ENCODE measurements around the gene CNPY1. TPM values are rescaled to one million over a fixed set of nuclear protein-coding genes. Genes with fewer than 3 reads are reported as not detected.

The CNPY1 gene
- total RNA-seq, 1 donor from 2014 or later, result not detected

- no peak for ATAC-seq
These were observed 12.6 kb upstream of the CNPY1 start for GRCh38 chr7:155558961-155559360.

GRCh38 chr7:155558351-155558750, 12.0 kb upstream of the CNPY1 start:
- ATAC-seq, result no peak

GRCh38 chr7:155557778-155558177, 11.4 kb upstream of the CNPY1 start:
- ATAC-seq, result no peak

DNA sequence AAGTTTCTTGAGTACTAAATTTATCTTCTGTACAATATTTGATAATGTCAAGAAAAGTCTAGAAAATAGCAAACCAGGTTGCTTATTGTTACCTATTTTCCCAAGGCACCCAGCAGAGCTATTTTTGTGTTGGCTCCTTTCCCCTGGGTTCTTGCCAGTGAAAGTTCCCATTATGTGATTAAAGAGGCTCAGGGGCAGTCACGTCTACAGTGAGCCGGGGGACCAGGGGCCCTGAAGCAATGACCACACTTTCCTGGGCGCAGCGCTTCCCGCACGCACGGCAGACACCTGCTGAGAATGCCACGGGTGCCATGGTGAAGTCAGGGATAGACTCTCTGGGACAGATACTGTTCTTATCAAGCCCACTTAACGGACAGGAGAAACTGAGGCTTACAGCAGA, 10.4 kb upstream of the CNPY1 start:
- ATAC-seq, result no peak

- no peak for ATAC-seq
These were observed 8.8 kb upstream of the CNPY1 start for GRCh38 chr7:155555116-155555695.

- no peak for ATAC-seq
These were observed 7.5 kb upstream of the CNPY1 start for GRCh38 chr7:155553871-155554270.

DNA sequence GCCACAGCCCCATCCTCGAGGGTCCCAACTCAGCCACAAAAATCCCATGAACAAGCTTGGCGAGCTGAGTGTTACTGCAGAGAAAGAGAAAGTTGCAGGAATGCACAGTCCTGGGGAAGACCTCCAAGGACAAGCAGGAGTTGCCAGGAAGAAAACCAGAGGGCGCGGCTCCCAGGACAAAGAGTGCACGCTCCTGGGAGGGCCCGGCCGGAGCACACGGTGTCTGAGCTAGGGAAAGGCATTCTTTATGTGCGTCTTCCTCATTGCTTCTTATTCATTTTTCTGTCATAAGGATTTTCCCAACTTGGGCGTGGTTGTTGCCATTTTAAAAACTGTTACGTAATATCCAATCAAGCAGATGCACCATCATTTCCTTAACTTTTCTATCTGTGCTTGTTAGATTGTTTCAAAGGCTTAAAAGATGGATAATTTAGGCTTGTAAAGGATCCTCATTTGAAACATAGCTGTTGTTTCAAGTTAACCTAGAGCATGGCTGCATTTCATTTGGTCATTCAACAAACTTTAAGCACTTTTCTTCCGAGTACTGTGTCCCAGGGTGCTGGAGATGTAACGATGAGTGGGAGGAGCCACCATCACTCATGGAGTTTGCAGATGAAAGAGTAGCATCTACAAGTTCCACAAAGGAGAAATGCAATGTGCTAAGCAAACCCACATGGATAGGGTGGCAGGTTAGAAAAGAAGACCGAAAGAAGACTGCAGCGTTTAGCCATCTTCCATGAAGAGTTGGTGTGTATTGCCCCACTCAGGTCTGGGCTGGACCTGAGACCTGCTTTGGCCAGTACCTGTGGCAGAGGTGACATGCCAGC, 5.6 kb upstream of the CNPY1 start:
- peak; percentile 68 for ATAC-seq

DNA sequence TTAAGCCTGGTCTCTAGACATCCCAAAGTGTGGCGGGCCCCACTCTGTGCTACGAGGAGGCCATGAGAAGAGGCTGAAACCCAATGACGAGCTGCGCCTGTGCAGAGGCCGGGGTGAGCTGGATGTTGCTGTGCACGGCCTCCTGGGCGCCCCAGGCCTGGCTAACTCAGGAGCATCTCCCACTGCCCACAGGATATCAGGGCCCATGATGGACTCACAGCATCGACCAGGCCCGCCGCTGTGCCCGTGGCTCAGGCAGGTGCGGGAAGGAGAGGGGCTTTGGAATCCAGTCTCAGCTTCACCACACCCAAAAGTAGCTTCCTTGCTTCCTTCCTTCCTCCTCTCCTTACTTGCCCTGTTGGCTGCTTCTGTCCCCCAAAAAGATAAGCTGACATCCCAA, 4.6 kb upstream of the CNPY1 start:
- ATAC-seq, result no peak

DNA sequence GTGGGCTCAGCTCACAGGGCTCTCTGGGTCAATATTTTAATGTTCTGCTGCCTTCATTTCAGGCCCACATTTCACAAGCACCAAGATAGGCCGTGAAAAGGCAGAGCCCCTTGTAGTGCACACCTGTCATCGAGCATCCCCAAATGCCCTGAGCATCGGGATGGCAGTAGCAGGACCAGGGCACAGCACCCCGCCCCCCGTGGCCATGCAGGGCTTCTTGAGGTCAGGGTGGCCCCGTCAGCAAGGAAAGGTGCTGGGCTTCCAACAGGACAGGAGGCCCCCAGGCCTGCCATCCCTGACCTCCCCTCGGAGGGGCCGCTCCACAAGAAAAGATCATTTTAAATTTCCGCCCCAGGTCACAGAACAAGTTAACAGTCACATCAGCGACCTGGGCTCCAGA, 2.9 kb upstream of the CNPY1 start:
- no peak for ATAC-seq

GRCh38 chr7:155547161-155547791, 917 bp upstream of the CNPY1 start:
- ATAC-seq, result no peak

DNA sequence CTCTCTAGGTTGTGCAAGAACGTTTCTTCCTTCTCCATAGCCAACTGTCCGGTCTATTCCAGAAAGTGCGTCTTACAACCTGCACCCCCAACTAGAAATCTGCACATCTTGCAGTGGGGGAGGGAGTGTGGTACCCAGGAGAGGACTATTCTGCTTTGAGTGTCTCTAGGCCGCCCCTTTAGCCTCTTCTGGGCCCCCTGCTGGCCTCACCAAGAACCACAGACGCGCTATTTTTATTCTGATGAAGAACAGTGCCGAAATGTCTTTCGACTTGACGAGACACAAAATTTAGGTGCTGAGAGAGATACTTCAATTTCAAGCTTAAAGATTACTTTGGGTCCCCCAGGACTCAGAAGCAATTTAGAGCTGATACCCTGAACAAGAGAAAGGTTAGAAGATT, 1.0 kb downstream of the CNPY1 start:
- no peak for ATAC-seq

- no peak for ATAC-seq
These were observed 1.9 kb downstream of the CNPY1 start for GRCh38 chr7:155544485-155544884.

- ATAC-seq, result no peak
These were observed 2.4 kb downstream of the CNPY1 start for GRCh38 chr7:155543926-155544325.

DNA sequence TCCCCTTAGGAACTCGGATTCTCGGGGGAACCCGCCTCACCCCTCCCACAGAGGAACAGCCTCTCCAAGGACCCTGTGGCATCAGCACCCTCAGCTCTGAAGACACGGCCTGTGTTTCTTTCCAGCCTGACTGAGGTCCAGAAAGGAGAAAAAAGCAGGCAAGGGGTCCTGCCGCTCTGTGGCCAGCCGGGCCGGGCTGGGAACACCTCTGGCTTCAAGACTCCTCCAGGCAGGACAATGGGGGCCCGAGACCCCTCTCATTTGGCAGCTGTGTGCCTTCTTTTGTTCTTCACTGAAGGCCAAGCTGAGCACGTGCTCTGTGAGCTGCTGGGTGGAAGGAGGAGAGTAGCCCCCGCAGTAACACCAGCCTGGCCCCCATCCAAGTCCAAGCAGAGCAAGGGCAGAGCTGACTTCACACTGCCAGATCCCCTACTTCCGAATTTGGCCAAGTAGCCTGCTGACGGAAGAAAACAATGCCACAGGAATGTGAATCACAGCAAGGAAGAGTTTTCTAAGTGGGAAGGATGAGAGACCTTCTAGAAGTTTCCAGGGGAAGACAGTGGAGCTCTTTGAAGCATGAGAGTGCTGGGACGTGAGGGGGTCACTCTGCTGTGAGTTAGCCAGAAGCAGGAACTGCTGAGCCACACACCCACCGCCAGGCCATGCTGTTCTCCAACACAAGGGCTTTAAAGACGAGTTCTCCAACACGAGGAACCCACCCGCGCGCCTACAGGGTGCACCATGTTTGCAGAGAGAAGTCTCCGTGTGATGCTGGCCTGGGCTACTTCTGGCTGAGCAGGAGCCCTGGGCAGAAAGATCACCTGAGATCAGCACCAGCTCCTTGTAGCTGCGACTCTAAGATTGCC, 3.1 kb downstream of the CNPY1 start:
- ATAC-seq, result no peak

- no peak for ATAC-seq
These were observed 4.2 kb downstream of the CNPY1 start for GRCh38 chr7:155541986-155542675.

- no peak for ATAC-seq
These were observed 5.8 kb downstream of the CNPY1 start for GRCh38 chr7:155540553-155540952.

DNA sequence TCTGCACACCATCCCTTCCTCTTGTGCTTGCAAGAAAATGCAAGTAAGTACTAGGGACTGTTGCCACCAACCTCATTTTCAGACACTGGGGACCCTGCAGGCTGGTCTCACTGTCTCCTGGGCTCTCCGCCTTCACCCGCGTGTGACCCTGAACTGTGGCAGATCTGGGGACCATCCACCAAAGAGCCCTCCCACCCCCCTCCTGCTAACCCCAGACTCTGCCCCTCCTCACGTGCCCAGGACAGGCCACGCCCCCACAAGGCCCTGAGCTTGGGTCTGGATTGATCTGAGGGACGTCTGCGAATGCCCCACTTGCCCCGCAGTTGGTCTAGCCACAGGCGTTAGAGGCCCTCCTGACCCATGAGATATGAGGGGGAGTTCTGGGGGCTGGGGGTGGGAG, 8.1 kb downstream of the CNPY1 start:
- ATAC-seq, result no peak

- ATAC-seq, result no peak
These were observed 9.9 kb downstream of the CNPY1 start for GRCh38 chr7:155536451-155536850.

GRCh38 chr7:155534691-155535090, 11.7 kb downstream of the CNPY1 start:
- no peak for ATAC-seq

DNA sequence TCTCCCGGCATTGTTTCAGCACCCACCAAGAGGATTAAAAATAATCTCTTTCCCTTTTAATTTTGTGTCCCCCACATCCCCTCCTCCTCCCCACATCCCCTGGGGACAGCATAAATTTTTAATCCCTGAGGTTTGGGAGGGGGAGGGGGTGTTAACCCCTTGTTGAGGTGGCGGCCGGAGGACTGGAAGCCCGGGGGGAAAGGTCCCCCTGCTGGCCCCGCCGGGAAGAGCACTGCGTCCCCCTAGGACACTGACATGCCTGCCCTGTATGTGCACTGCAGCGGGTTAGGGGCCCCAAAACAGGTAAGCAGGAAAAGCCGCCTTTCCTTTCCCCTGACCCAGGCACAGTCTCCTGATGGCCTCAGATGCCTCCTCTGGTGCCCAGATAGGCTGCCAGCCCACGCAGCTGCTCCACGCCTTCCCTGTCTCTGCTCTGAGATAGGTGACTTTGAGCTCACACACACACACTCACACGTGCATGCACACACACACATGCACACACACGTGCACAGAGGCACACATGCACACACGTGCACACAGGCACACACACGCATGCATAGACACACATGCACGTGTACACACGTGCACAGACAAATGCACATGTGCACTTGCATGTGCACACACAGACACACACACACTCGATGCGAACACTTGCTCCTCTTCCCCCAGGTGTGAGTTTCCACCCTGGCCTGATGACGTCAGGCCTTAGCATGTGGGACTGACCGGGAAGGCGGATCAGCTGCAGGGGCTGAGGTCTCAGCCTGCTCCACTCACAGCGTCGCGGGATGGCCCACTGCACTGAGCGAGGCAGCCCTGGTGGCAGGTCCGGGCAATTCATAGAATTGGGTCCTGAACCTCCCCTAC, 12.3 kb downstream of the CNPY1 start:
- no peak for ATAC-seq

GRCh38 chr7:155533120-155533826, 13.1 kb downstream of the CNPY1 start:
- ATAC-seq, result peak; percentile 28

All from esophagus mucosa (tissue), 1 donor.